ENCODE data around the gene DDRGK1. TPM values are rescaled to one million over a fixed set of nuclear protein-coding genes. Genes with fewer than 3 reads are reported as not detected.

The DDRGK1 gene
- total RNA-seq, 1 experiment from 2014 or later, result 65.5 TPM

GRCh38 chr20:3166338-3166912 lies 38.1 kb downstream of the DDRGK1 start:
- CTCF ChIA-PET, result interaction anchor here (0.7 kb wide), 1 partner anchor 294 kb away, joined by 3 read pairs; no protein-coding TSS in a partner anchor
- 0 out of 2 replicates have a peak, but pooled peaks cover 2% of the 10 kb centered on the region for H3K4me1 ChIP-seq (ENCODE audit: control insufficient read depth, insufficient read depth, low read length)
- ATAC-seq, result no peak
- intact Hi-C loops (cut with micrococcal nuclease; ENCODE audit: unreplicated experiment) (no loop called here), in situ Hi-C loops (cut with HindIII; ENCODE audit: low pct_unique_long_range_greater_than_20kb, low sequenced_read_pairs) (no loop called here)
- no peak overlapping the region for H3K27ac ChIP-seq (ENCODE audit: low read length)
- no TSS peak for BruUV-seq (replicated peaks)
- no peaks in the 10 kb centered on the region for H3K36me3 ChIP-seq (ENCODE audit: control insufficient read depth, insufficient read depth, low read length)
- POLR2A ChIA-PET, result no interaction called here
- no peak for TF ChIP-seq POLR2AphosphoS5 (IDR thresholded peaks at IDR 0.05; ENCODE audit: low read depth, low read length)
- TF ChIP-seq SIN3A (IDR thresholded peaks at IDR 0.05; ENCODE audit: borderline replicate concordance, insufficient read depth, low read depth, low read length), result no peak
- TF ChIP-seq, protein P1, sequence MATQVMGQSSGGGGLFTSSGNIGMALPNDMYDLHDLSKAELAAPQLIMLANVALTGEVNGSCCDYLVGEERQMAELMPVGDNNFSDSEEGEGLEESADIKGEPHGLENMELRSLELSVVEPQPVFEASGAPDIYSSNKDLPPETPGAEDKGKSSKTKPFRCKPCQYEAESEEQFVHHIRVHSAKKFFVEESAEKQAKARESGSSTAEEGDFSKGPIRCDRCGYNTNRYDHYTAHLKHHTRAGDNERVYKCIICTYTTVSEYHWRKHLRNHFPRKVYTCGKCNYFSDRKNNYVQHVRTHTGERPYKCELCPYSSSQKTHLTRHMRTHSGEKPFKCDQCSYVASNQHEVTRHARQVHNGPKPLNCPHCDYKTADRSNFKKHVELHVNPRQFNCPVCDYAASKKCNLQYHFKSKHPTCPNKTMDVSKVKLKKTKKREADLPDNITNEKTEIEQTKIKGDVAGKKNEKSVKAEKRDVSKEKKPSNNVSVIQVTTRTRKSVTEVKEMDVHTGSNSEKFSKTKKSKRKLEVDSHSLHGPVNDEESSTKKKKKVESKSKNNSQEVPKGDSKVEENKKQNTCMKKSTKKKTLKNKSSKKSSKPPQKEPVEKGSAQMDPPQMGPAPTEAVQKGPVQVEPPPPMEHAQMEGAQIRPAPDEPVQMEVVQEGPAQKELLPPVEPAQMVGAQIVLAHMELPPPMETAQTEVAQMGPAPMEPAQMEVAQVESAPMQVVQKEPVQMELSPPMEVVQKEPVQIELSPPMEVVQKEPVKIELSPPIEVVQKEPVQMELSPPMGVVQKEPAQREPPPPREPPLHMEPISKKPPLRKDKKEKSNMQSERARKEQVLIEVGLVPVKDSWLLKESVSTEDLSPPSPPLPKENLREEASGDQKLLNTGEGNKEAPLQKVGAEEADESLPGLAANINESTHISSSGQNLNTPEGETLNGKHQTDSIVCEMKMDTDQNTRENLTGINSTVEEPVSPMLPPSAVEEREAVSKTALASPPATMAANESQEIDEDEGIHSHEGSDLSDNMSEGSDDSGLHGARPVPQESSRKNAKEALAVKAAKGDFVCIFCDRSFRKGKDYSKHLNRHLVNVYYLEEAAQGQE (IDR thresholded peaks at IDR 0.05; ENCODE audit: insufficient read depth in 1 of 2, low read depth in 2 of 2, low read length in 1 of 2), result no peak
- TF ChIP-seq CTCF (IDR thresholded peaks at IDR 0.05), result no peak
- TF ChIP-seq TCF7L2 (IDR thresholded peaks at IDR 0.05; ENCODE audit: low read depth, low read length), result no peak
- no peak for DNase-seq (ENCODE audit: low read depth, low spot score)
- H3K9me3 ChIP-seq (ENCODE audit: control insufficient read depth, insufficient read depth, low read depth, low read length), result no peaks in the 10 kb centered on the region
- H3K4me3 ChIP-seq (ENCODE audit: low read depth in 2 of 2, low read length in 2 of 2), result no peak overlapping the region
- H3K27me3 ChIP-seq (ENCODE audit: control insufficient read depth, insufficient read depth, low read length), result no peaks in the 10 kb centered on the region

GRCh38 chr20:3165473-3166337 lies 38.8 kb downstream of the DDRGK1 start:
- ChIA-PET CTCF (no interaction called here), POLR2A (no interaction called here)
- in situ Hi-C loops (cut with HindIII; ENCODE audit: low pct_unique_long_range_greater_than_20kb, low sequenced_read_pairs), result no loop called here
- H3K36me3 ChIP-seq (ENCODE audit: control insufficient read depth, insufficient read depth, low read length), result no peaks in the 10 kb centered on the region
- no peak for TF ChIP-seq POLR2AphosphoS5 (IDR thresholded peaks at IDR 0.05; ENCODE audit: low read depth, low read length)
- no peak for TF ChIP-seq CTCF (IDR thresholded peaks at IDR 0.05)
- TF ChIP-seq, protein P1 (IDR thresholded peaks at IDR 0.05; ENCODE audit: insufficient read depth in 1 of 2, low read depth in 2 of 2, low read length in 1 of 2), result no peak
- TF ChIP-seq TCF7L2 (IDR thresholded peaks at IDR 0.05; ENCODE audit: low read depth, low read length), result no peak
- no peak for TF ChIP-seq SIN3A (IDR thresholded peaks at IDR 0.05; ENCODE audit: borderline replicate concordance, insufficient read depth, low read depth, low read length)
- H3K27ac ChIP-seq (ENCODE audit: low read length), result no peak overlapping the region
- no peak overlapping the region for H3K4me3 ChIP-seq (ENCODE audit: low read depth in 2 of 2, low read length in 2 of 2)
- no peaks in the 10 kb centered on the region for H3K9me3 ChIP-seq (ENCODE audit: control insufficient read depth, insufficient read depth, low read depth, low read length)
- H3K27me3 ChIP-seq (ENCODE audit: control insufficient read depth, insufficient read depth, low read length), result no peaks in the 10 kb centered on the region
- ATAC-seq (no peak), DNase-seq (ENCODE audit: low read depth, low spot score) (no peak)
- BruUV-seq (replicated peaks), result no TSS peak
- 0 out of 2 replicates have a peak, but pooled peaks cover 2% of the 10 kb centered on the region for H3K4me1 ChIP-seq (ENCODE audit: control insufficient read depth, insufficient read depth, low read length)
- intact Hi-C loops (cut with micrococcal nuclease; ENCODE audit: unreplicated experiment), result no loop called here
